Epithelial cell of esophagus (primary cell): ENCODE data around the gene ZNF792.
"Not testable (repeated sequence)": the region's sequence is repeated elsewhere in the genome, so short reads cannot be mapped to it uniquely, and the experiment has no call there.

Experiments used
- DNase-seq: peaks from one replicate; pipeline ENCODE4 v3.0.0; 2010; ENCODE audit warnings: low read depth
- H3K4me3 ChIP-seq: 2 replicates; pipeline ENCODE4 v1.5.1; 2011; ENCODE audit warnings: mild to moderate bottlenecking, low read length, control low read depth
- TF ChIP-seq, protein P1 (sequence below): IDR thresholded peaks from 2 replicates; pipeline ENCODE4 v1.5.1; 2011; ENCODE audit warnings: low read depth, mild to moderate bottlenecking, low read length, control low read depth, inconsistent platforms; ENCODE audit not compliant: insufficient read depth; ENCODE audit errors: missing control alignments

ZNF792 gene

GRCh38 chr19:34925278-34925855 is 38.7 kb downstream of the ZNF792 start:
- no peak for DNase-seq
- TF ChIP-seq, protein P1, sequence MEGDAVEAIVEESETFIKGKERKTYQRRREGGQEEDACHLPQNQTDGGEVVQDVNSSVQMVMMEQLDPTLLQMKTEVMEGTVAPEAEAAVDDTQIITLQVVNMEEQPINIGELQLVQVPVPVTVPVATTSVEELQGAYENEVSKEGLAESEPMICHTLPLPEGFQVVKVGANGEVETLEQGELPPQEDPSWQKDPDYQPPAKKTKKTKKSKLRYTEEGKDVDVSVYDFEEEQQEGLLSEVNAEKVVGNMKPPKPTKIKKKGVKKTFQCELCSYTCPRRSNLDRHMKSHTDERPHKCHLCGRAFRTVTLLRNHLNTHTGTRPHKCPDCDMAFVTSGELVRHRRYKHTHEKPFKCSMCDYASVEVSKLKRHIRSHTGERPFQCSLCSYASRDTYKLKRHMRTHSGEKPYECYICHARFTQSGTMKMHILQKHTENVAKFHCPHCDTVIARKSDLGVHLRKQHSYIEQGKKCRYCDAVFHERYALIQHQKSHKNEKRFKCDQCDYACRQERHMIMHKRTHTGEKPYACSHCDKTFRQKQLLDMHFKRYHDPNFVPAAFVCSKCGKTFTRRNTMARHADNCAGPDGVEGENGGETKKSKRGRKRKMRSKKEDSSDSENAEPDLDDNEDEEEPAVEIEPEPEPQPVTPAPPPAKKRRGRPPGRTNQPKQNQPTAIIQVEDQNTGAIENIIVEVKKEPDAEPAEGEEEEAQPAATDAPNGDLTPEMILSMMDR, result no peak
- no peak overlapping the region for H3K4me3 ChIP-seq

DNA sequence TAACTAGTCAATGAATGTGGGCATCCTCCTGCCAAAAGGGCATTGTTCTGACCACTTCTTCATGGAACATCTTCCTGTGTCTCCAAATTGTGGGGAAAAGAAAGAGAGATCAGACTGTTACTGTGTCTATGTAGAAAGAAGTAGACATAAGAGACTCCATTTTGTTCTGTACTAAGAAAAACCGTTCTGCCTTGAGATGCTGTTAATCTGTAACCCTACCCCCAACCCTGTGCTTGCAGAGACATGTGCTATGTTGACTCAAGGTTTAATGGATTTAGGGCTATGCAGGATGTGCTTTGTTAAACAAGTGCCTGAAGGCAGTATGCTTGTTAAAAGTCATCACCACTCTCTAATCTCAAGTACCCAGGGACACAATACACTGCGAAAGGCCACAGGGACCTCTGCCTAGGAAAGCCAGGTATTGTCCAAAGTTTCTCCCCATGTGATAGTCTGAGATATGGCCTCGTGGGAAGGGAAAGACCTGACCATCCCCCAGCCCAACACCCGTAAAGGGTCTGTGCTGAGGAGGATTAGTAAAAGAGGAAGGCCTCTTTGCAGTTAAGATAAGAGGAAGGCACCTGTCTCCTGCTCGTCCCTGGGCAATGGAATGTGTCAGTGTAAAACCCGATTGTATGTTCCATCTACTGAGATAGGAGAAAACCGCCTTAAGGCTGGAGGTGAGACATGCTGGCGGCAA is 43.8 kb downstream of the ZNF792 start:
- peak; percentile 57 for DNase-seq
- not testable (repeated sequence) for H3K4me3 ChIP-seq

DNA sequence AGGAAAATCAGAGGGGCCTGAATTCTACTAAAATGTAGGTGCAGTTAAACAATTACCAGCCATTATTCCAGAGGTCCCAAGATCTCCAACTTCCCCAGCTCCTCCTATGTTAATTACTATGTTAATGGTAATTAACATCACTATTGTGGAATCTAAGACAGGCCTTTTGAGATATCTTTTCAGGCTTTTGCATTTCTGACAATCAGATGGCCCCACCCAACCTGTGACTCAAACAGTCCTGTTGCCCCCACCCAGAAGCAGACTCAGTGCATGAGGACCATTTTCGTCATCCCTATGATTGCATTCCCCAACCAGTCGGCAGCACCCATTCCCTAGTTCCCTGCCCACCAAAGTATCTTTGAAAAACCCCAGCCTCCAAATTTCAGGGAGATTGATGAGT is 45.8 kb downstream of the ZNF792 start:
- H3K4me3 ChIP-seq, result no peak overlapping the region
- DNase-seq, result no peak
- TF ChIP-seq, protein P1, result no peak

- DNase-seq, H3K4me3 ChIP-seq: not testable (repeated sequence)
These were observed 46.9 kb downstream of the ZNF792 start for GRCh38 chr19:34917144-34917543.

DNA sequence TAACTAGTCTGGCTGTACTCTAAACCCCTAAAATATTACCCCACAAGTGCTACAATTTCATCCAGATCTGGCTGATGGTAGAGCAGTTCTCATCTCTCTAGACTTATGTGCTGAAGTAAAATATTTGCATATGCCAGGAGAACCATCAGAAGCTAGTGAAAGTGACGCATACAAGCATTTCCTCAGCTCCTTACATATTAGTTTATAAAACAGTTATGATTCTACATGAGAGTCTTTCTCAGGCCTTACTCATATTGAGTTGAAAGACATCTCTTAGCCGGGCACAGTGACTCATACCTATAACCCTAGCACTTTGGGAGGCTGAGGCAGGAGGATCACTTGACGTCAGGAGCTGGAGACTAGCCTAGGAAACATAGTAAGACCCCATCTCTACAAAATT is 53.3 kb downstream of the ZNF792 start:
- TF ChIP-seq, protein P1, result no peak
- DNase-seq, result no peak
- H3K4me3 ChIP-seq, result no peak overlapping the region
